Measurements from ENCODE around the gene HOXC11. TPM values are rescaled to one million over a fixed set of nuclear protein-coding genes. Genes with fewer than 3 reads are reported as not detected.
A peak's percentile ranks its signal among the peaks of the same experiment; 100 is the strongest.

The HOXC11 gene
- polyA plus RNA-seq, 6 donors from 2014 or later: not detected

- Mint-ChIP-seq H3K9me3 (peaks cover 0 to 21% (median 3%) of the 10 kb centered on the region in 7 donors), H3K36me3 (peaks cover 0 to 7% of the 10 kb centered on the region in 2 donors), H3K4me3 (peak overlapping the region in 1 of 8 donors; percentile 62), H3K4me1 (peaks cover 2 to 6% (median 5%) of the 10 kb centered on the region in 3 donors), H3K27me3 (peaks cover 93 to 96% (median 95%) of the 10 kb centered on the region in 3 donors), H3K27ac (peak overlapping the region in 2 of 6 donors; percentile 37 to 40)
- no peak for DNase-seq
- no peak for ATAC-seq (ENCODE audit: low read depth in 2 of 2)
Observed at GRCh38 chr12:53948650-53949593, 24.0 kb upstream of the HOXC11 start.

GRCh38 chr12:53949631-53950436 is 23.1 kb upstream of the HOXC11 start:
- H3K27ac Mint-ChIP-seq: peak overlapping the region in 2 of 6 donors; percentile 82 to 94
- peak overlapping the region in 2 of 8 donors; percentile 35 to 62 for H3K4me3 Mint-ChIP-seq

GRCh38 chr12:53950437-53950773 is 22.5 kb upstream of the HOXC11 start:
- peak overlapping the region in 3 of 6 donors; percentile 71 to 94 (median 82) for H3K27ac Mint-ChIP-seq
- H3K9me3 Mint-ChIP-seq: peaks cover 0 to 20% (median 9%) of the 10 kb centered on the region in 7 donors
- peak overlapping the region in 1 of 8 donors; percentile 62 for H3K4me3 Mint-ChIP-seq
- DNase-seq (no peak), ATAC-seq (ENCODE audit: low read depth in 2 of 2) (no peak)
- peaks cover 85 to 87% (median 87%) of the 10 kb centered on the region in 3 donors for H3K27me3 Mint-ChIP-seq
- peaks cover 0 to 7% of the 10 kb centered on the region in 2 donors for H3K36me3 Mint-ChIP-seq
- peaks cover 5 to 6% (median 5%) of the 10 kb centered on the region in 3 donors for H3K4me1 Mint-ChIP-seq

More at GRCh38 chr12:53949631-53950436, 23.1 kb upstream of the HOXC11 start:
- Mint-ChIP-seq H3K36me3 (peaks cover 0 to 7% of the 10 kb centered on the region in 2 donors), H3K9me3 (peaks cover 0 to 20% (median 8%) of the 10 kb centered on the region in 7 donors), H3K27me3 (peaks cover 90 to 92% (median 92%) of the 10 kb centered on the region in 3 donors), H3K4me1 (peaks cover 5 to 6% (median 5%) of the 10 kb centered on the region in 3 donors)
- ATAC-seq (ENCODE audit: low read depth in 2 of 2) (no peak), DNase-seq (no peak)

DNA sequence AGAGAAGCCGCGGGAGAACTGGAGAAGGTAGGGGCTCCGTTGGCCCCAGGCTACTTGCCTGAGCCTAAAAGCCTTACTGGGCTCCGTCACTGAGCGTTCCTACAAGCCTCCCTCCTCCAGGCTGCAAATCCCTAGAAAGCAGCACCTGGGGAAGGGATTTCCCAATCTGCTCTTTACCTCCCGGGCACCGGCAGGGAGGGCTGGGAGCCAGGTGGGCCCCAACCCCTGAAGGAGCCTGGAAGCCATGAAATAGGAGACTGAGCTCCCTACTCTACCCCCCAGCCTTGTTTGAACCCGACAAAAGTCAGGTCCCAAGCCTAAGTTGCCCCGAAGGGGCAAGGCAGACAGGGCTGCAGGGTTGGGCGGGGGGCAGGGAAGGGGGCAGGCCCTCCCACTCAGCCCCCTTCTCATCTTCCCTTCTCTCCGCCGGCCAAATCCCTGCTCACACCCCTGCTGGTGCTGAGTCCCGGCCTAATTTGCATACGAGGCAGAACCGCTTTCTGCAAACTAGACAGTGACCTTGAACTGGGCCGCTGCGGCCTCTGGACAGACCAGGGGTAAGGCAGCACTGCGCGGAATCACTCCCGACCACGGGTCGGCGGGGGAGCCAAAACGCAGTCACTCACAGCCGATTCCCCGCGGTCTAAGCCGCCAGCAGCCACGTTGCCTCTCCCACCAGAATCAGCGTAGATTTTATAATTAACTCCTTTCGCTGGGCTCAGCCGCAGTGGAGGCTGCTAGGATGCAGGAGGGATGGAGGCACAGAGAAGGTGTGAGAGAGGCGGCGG is 21.9 kb upstream of the HOXC11 start:
- peak overlapping the region in 5 of 8 donors; percentile 42 to 76 (median 62) for H3K4me3 Mint-ChIP-seq
- peaks cover 85 to 87% (median 85%) of the 10 kb centered on the region in 3 donors for H3K27me3 Mint-ChIP-seq
- ATAC-seq (ENCODE audit: low read depth in 2 of 2) (no peak), DNase-seq (no peak)
- peaks cover 3 to 25% (median 9%) of the 10 kb centered on the region in 7 donors for H3K9me3 Mint-ChIP-seq
- H3K4me1 Mint-ChIP-seq: peaks cover 7 to 9% (median 9%) of the 10 kb centered on the region in 3 donors
- H3K36me3 Mint-ChIP-seq: peaks cover 0 to 7% of the 10 kb centered on the region in 2 donors
- peak overlapping the region in 4 of 6 donors; percentile 52 to 96 (median 84) for H3K27ac Mint-ChIP-seq

- Mint-ChIP-seq H3K36me3 (peaks cover 0 to 7% of the 10 kb centered on the region in 2 donors), H3K4me1 (peaks cover 12 to 15% (median 14%) of the 10 kb centered on the region in 3 donors), H3K9me3 (peaks cover 3 to 27% (median 9%) of the 10 kb centered on the region in 7 donors), H3K27me3 (peaks cover 85 to 87% (median 85%) of the 10 kb centered on the region in 3 donors), H3K4me3 (peak overlapping the region in 5 of 8 donors; percentile 30 to 76 (median 62)), H3K27ac (peak overlapping the region in 4 of 6 donors; percentile 52 to 96 (median 84))
- ATAC-seq (ENCODE audit: low read depth in 2 of 2) (no peak), DNase-seq (no peak)
Observed at GRCh38 chr12:53951577-53952334, 21.2 kb upstream of the HOXC11 start.

GRCh38 chr12:53952335-53952694 is 20.6 kb upstream of the HOXC11 start:
- H3K4me1 Mint-ChIP-seq: peaks cover 15 to 20% (median 17%) of the 10 kb centered on the region in 3 donors
- H3K27ac Mint-ChIP-seq: peak overlapping the region in 4 of 6 donors; percentile 52 to 96 (median 85)
- H3K36me3 Mint-ChIP-seq: peaks cover 0 to 7% of the 10 kb centered on the region in 2 donors
- peaks cover 3 to 27% (median 9%) of the 10 kb centered on the region in 7 donors for H3K9me3 Mint-ChIP-seq
- no peak for ATAC-seq (ENCODE audit: low read depth in 2 of 2)
- H3K27me3 Mint-ChIP-seq: peaks cover 83 to 87% (median 87%) of the 10 kb centered on the region in 3 donors
- peak overlapping the region in 4 of 8 donors; percentile 10 to 76 (median 45) for H3K4me3 Mint-ChIP-seq
- no peak for DNase-seq

DNA sequence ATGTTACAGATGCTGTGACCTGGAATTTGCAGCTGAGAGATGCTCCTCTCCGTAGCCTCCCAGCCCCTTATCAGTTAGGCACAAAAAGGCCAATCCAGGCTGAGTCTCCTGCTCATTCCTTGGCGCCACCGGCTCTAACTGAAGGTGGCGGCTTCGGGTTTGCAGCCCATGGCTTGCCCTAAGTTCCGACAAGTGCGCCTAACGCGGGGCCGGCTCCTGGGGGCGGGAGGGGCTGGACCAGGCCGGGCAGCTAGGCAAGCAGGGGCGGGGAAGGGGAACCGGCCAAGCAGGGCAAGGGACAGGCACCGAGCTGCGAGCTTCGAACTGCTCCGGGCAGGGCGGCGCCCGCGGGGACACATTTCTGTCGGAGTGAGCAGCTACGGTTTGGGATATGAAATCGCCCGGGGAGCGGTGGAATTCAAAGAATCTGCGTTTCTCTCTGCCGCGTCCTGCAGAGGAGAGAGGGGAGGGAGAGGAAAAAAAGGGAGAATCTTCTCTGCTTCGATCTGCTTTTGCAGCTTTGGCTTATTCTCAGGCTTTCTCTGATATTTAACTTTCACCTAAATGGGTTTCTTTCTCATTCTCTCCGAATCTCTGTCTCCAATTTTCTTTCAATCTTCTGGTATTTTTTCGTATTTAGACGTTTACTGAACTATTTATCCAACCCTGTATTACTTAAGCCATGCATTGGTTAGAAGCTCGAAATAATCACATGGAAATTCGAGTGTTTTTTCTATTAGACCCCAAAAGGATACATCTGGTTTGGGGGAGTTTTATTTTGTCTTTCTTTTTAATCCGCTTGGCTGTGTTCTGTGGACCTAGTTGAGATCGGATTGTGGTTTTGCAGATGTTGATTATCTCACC is 19.8 kb upstream of the HOXC11 start:
- peaks cover 82 to 89% (median 87%) of the 10 kb centered on the region in 3 donors for H3K27me3 Mint-ChIP-seq
- peaks cover 15 to 20% (median 17%) of the 10 kb centered on the region in 3 donors for H3K4me1 Mint-ChIP-seq
- H3K36me3 Mint-ChIP-seq: peaks cover 0 to 7% of the 10 kb centered on the region in 2 donors
- DNase-seq (no peak), ATAC-seq (ENCODE audit: low read depth in 2 of 2) (no peak)
- H3K9me3 Mint-ChIP-seq: peaks cover 3 to 27% (median 11%) of the 10 kb centered on the region in 7 donors
- H3K27ac Mint-ChIP-seq: peak overlapping the region in 5 of 6 donors; percentile 52 to 96 (median 88)
- H3K4me3 Mint-ChIP-seq: peak overlapping the region in 6 of 8 donors; percentile 18 to 76 (median 40)

DNA sequence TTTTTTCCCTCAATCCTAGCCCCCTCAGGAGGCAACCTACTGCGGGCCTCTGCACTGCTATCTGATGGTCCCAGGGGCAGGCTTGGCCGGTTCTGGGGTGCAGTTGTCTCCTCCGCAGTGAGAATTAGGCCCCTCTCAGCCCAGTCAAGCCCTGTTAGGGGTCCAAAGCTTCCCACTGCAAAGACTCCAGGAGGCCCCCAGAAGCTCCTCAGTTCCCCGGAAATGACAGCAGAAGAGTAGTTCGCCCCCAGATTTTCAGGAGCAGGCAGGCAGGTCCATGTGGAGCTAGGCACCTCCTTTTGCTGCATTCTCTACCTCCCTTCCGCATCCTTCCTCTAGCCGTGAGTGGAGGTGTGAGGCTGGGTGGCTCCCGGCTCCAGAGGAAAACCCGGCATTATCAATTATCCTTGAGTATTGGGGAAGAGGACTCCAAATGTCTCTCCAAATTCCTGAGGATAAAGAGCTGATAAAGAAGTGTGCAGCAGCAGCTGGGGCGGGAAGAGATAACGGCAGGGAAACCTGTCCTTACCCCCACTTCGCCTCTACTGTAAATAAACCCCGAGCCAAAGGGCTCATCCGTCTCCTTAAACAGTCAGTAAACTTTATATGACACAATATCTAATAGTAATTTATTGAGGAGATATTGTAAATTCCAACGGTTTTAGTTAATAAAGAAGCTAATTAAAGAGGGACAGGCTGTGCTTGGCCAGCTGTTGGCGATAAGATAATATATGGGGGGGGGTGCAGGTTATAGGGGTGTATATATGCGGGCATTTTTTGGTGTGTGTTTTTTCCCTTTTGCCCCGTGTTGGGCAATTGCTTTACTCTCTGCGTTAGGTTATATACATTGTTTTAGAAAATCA is 18.9 kb upstream of the HOXC11 start:
- peaks cover 4 to 27% (median 11%) of the 10 kb centered on the region in 7 donors for H3K9me3 Mint-ChIP-seq
- H3K27me3 Mint-ChIP-seq: peaks cover 81 to 89% (median 87%) of the 10 kb centered on the region in 3 donors
- H3K27ac Mint-ChIP-seq: peak overlapping the region in 5 of 6 donors; percentile 49 to 94 (median 75)
- no peak for ATAC-seq (ENCODE audit: low read depth in 2 of 2)
- H3K4me1 Mint-ChIP-seq: peaks cover 15 to 20% (median 17%) of the 10 kb centered on the region in 3 donors
- peak overlapping the region in 6 of 8 donors; percentile 19 to 76 (median 58) for H3K4me3 Mint-ChIP-seq
- no peak for DNase-seq
- H3K36me3 Mint-ChIP-seq: peaks cover 0 to 7% of the 10 kb centered on the region in 2 donors

DNA sequence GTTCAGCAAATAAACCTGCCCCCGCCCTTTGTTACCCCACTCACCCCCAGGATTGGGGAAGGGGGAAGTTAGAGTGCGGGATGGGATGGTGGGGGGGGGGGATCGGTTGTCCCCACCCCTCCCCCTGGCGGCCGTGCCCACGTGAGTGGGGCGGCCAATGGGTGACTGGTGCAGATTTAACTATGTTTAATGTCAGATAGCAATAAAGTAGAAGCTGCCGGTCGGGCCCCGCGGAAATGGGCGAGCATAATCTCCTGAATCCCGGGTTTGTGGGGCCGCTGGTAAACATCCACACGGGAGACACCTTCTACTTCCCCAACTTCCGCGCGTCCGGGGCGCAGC is 18.3 kb upstream of the HOXC11 start, which contains the start of gene HOXC12:
HOXC12 (plus strand) TSS at position 210 of the 342 bp plus-strand sequence; CDS start at position 237, 27 bp downstream.
- H3K4me3 Mint-ChIP-seq: peak within 1 kb of the TSS in 6 of 8 donors; percentile 19 to 76 (median 64)
- H3K27ac Mint-ChIP-seq: peak within 1 kb of the TSS in 5 of 6 donors; percentile 49 to 97 (median 87)
- peaks cover 6 to 30% (median 11%) of the 10 kb centered on the region in 7 donors for H3K9me3 Mint-ChIP-seq
- peaks cover 0 to 10% of the 10 kb centered on the region in 2 donors for H3K36me3 Mint-ChIP-seq
- peaks cover 15 to 20% (median 20%) of the 10 kb centered on the region in 3 donors for H3K4me1 Mint-ChIP-seq
- ATAC-seq (ENCODE audit: low read depth in 2 of 2): no peak
- no peak for DNase-seq
- peaks cover 81 to 89% (median 87%) of the 10 kb centered on the region in 3 donors for H3K27me3 Mint-ChIP-seq
